IPS DF 19.7 (cell line): Measurements from ENCODE around the gene IL6R.
"Not testable (repeated sequence)": the region's sequence is repeated elsewhere in the genome, so short reads cannot be mapped to it uniquely, and the experiment has no call there.

ENCODE experiments used
- DNase-seq: peaks from one replicate; pipeline ENCODE4 v3.0.0-alpha.2; 2013; ENCODE audit warnings: low read depth, low spot score

The IL6R gene

GRCh38 chr1:154406886-154407197 is 1.7 kb downstream of the IL6R start:
- DNase-seq: no peak

DNA sequence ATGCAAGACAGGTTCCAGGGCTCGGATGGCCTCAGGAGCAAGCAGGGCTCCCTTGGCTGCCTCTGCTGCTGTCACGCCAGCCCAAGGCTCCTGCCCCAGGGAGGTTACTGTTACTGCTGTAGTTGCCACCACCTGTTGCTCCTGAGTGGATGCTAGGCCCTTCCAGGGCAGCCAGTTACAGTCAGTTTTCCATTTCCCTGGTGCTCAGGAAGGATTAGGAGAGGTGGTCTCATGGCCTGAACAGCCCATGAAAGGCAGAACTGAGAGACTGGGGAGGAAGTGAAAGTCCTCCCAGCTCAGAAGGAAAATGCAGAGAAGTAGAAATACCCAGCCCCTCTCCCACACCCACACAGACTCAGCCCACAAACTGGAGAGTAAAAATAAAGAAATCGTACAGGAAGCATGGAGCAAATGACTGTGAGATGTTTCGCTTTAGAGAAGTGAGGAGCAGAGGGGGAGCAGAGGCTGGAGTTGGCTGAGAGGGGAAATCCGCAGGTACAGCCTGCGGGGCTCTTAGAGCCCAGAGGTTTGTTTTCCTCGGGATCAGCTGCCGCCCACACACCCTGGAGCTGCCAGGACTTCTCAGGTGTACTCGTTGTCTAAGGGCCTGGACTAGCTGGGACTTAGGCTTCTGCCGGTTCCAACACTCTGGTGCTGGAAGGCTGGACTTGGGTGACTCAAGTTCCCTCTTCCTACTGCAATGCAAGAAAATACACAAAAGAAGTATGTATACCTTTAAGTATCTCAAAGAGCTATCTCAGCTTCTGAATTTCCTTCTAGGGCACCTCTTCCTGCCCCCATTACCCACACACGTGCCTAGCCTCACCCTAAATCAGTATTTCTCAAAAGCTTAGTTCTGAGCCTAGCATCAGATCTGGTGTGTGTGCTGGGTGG is 2.3 kb downstream of the IL6R start:
- no peak for DNase-seq

- no peak for DNase-seq
Observed at GRCh38 chr1:154408174-154408777, 3.1 kb downstream of the IL6R start.

DNA sequence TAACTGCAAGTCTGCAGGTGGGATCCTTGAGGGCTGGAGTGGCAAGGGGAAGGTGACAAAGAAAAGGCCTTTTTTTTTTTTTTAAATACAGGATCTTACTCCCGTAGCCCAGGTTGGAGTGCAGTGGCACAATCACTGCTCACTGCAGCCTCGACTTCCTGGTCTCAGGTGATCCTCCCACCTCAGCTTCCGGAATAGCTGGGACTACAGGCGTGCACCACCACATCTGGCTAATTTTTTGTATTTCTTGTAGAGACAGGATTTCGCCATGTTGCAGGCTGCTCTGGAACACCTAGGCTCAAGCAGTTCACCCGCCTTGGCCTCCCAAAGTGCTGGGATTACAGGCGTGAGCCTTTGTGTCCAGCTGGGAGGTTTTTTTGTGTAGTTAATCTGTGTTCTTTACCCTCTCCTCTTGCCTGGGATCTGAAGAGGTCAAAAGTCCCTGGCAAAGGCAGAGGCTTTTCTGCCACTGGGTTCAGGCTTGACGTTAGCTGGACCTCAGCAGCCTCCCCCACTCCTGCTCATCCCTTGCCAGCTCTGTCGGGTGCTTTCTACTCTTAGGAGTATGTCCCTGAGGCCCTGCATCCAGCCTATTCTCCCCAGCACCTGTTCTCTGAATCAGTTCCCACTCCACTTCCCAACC is 5.2 kb downstream of the IL6R start:
- DNase-seq: no peak

- DNase-seq: no peak
Observed at GRCh38 chr1:154411525-154411924, 6.4 kb downstream of the IL6R start.

DNA sequence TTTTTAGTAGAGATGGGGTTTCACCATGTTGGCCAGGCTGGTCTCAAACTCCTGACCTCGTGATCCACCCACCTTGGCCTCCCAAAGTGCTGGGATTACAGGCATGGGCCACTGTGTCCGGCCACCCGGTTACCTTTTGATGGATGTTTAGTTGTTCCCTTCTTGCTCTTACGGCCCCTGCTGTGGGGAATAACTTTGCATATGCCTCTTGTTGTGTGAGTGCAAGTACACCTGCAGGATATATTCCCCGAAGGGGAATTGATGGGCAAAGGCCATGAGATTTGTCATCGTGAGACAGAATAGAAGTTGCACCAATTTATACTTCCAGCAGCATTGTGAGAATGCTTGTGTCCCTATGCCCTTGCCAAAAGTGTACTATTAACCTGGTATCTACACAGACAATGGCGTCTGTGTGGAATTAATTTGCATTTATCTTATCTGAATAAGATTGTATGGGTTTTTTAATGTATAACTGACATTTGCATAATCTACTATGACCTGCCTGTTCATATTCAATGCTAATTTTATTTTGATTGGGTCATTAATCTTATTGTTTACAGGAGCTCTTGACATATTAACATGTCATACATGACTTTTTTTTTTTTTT is 8.1 kb downstream of the IL6R start:
- DNase-seq: no peak

- DNase-seq: no peak
Observed at GRCh38 chr1:154414606-154415005, 9.5 kb downstream of the IL6R start.

GRCh38 chr1:154416471-154417337 is 11.6 kb downstream of the IL6R start:
- no peak for DNase-seq

DNA sequence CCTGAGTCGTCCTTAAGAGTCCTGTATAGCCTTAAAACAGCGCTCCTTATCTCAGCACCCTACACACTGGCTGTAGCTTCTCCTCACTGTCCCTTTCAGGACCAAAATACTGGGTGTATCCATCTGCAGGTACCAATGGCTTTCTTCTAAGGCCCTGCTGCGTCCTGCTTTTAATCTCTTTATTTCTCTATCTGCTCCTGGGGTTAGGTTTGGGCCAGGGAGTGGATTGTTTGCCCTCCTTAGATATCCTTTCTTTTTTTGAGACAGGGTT is 12.1 kb downstream of the IL6R start:
- DNase-seq: no peak

GRCh38 chr1:154418062-154418921 is 13.1 kb downstream of the IL6R start:
- DNase-seq: no peak

DNA sequence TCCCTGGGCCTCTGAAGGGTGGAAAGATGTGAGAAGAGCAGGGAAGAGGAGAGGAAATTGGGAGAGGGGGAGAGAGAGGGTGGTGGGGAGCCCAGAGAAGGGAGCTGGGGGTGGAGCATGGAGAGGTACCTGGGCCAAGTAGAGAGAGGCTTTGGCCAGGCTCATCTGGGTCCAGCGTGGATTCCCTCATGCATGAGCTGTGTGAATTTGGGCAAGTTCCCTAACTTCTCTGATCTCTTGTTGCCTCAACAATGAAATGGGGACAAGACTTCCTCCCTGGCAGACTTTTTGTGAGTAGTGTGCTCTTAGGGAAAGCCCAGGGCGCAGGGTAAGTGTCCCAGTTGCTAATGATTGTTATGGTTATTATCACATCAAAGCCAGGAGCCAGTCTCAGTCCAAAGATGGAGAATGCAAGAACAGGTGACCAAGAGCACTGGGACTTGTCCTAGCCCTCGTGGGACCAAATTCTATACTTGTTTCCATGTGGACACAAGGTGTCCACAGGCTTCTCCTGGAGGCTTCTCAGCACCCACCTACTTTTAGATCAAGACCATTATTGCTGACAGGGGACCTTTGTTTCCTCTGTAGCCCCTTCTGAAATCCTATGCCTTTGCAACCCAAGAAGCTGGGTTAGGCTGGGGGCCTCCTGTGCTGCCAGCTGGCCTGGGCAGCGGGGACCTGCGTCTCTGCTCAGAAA is 13.9 kb downstream of the IL6R start:
- DNase-seq: no peak

DNA sequence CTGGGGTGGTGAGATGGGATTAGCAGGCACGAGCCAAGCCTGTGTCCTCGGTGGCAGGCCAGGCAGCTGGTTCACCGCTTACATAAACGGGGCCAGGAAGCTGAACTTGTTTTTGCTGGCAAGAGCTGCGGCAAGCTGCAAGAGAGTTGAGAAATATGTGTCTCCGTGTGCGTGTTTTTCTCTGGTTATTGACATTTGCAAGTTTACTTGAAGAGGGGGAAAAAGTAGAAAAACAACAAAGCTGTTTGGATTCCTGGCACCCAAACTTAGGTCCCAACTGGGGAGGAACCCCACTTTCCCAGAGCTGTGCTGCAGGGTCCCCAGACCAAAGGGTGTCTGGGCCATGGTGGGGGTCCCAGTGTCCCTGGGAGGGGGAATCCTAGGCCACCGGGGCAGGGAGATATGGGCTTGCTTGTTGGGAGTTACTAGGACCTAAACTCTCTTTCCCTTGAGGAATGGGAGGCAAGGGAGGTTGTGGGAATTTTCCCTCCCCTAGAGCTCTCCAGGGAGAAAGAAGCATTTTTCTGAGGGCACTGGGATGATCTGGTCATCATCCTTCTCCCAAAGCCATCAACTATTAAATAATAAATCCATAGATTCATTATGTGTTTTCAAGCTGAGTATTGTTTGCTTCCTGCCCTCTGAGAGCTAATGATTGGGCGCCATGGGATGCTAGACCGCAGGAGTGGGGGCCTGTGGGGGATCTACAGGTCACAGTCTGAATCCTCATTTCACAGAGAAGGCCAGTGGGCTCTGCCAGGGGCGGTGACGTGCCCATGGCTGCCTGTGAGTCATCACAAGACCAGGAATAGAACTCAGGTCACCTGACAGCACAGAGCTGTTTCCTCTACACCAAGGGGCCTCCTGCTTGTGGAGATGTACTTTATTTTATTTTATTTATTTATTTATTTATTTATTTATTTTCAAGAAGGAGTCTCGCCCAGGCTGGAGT is 14.8 kb downstream of the IL6R start:
- DNase-seq: no peak

- DNase-seq: no peak
Observed at GRCh38 chr1:154420961-154421924, 16.1 kb downstream of the IL6R start.

GRCh38 chr1:154422049-154422448 is 16.9 kb downstream of the IL6R start:
- not testable (repeated sequence) for DNase-seq

DNA sequence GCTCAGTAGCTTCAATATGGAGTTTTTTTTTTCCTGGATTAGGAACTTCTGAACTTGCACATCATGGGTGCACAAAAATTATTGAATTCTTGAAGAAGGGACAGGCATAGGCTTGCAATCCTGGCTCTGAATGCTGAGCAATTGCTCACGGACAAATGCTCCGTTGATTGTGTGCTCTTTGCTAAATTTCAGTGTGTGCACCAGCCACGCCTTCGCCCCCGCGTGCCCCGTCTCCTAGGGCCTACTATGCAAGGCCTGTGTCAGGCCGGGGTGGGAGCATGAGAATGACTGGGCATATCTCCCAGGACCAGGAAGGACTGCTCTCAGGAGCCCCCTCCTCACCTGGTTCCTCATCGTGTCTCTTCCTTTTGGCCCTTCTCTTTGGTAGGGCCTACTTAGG is 17.4 kb downstream of the IL6R start:
- no peak for DNase-seq

DNA sequence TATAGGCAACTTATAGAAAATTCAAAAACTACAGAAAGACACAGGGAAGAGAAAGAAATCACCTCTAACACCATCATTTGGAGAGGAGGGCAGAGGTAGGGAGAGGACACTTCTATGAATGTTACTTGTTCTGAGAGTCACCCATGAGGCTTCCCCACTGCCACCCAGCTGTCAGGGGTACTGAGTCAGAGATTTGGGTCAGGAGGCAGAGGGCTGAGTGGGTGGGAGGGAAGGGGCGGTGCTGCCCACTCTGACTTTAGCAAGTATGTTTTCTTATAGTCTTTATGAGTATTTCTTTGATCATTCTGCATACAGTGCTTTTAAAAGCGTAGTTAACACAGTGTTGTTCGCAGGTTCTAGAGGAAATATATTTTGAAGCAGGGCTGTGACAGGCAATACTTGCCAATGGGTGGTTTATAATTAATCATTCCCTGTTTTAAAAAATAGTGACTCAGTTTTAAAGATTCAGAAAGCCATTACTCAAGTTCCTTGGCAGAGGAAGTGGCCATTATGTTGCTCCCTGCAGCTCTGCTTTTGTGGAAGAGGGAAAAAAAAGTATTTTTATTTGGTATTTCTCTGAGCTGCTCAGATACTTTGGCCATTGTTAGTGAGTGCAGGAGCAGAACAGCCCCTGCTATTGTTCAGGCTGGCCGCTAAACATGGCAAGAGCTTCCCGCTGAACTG is 18.3 kb downstream of the IL6R start:
- DNase-seq: no peak

- no peak for DNase-seq
Observed at GRCh38 chr1:154423988-154424326, 18.8 kb downstream of the IL6R start.
